Raji (cell line): ENCODE results near the gene SMG5.

ENCODE experiments used
- POLR2A ChIP-seq: IDR thresholded peaks from 2 replicates; pipeline ENCODE4 v1.6.1; 2011; ENCODE audit warnings: low read depth, low read length, control low read depth; ENCODE audit not compliant: insufficient read depth

SMG5 gene

GRCh38 chr1:156238248-156238647 lies 44.4 kb downstream of the SMG5 start:
- no peak for TF ChIP-seq POLR2A

- no peak for TF ChIP-seq POLR2A
These were observed 46.5 kb downstream of the SMG5 start for GRCh38 chr1:156236164-156236563.

- no peak for TF ChIP-seq POLR2A
These were observed 49.0 kb downstream of the SMG5 start for GRCh38 chr1:156233426-156234127.

- no peak for TF ChIP-seq POLR2A
These were observed 50.3 kb downstream of the SMG5 start for GRCh38 chr1:156232201-156232894.

DNA sequence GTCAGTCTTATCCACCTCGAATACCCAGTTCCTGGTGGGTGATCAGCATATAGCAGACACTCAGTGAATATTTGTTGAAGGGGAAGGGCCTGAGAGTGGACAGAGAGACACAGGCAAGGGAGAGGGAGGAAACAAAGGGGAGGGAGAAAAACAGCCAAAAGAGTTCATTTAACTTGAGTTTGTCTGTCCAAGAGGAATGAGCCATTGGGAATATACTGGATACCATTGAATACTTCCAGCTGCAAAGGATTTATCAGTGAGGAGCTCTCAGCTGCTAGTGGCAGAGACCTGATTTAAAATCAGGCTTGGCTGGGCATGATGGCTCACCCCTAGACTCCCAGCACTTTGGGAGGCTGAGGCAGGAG lies 52.2 kb downstream of the SMG5 start:
- no peak for TF ChIP-seq POLR2A

- no peak for TF ChIP-seq POLR2A
These were observed 52.7 kb downstream of the SMG5 start for GRCh38 chr1:156229809-156230472.

- TF ChIP-seq POLR2A: no peak
These were observed 54.1 kb downstream of the SMG5 start for GRCh38 chr1:156228501-156228900.

DNA sequence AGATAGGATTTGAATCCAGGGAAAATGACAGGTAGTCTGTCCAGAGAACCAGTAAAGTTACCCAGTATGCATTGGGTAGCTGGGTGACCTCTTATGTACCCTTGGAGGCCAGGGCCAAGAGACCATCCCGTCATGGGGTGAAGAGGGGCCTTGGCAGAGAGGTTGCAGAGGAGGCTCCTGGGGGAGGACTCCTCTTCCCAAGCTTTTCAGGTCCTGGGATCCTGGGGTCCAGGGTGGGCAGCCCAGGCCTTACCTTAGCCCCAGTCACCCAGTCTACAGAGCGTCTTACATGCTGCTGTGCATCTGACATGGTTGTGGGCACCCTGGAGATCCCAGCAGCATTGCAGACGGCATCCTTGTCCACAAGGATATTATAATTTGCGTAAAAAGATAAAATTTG lies 55.8 kb downstream of the SMG5 start:
- no peak for TF ChIP-seq POLR2A

DNA sequence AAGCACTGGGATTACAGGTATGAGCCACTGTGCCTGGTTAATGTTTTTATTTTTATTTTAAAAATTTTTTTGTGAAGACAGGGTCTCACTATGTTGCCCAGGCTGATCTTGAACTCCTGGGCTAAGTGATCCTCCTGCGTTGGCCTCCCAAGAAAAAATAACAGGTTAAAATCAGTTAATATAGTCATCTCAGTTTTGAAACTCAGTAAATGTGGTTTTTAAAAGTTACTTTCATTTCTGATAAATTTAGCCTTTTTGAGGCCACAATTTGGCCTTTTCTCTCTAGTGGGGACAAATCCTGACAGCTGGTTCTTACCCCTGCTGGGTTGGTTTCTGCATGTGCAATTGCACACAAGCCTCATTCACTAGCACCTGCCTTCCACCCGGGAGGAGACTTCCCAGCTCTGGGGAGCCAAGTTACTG lies 56.5 kb downstream of the SMG5 start:
- no peak for TF ChIP-seq POLR2A

GRCh38 chr1:156225677-156226014 lies 57.0 kb downstream of the SMG5 start:
- no peak for TF ChIP-seq POLR2A

- TF ChIP-seq POLR2A: no peak
These were observed 60.5 kb downstream of the SMG5 start for GRCh38 chr1:156221986-156222692.

- TF ChIP-seq POLR2A: no peak
These were observed 62.4 kb downstream of the SMG5 start for GRCh38 chr1:156220226-156220625.

DNA sequence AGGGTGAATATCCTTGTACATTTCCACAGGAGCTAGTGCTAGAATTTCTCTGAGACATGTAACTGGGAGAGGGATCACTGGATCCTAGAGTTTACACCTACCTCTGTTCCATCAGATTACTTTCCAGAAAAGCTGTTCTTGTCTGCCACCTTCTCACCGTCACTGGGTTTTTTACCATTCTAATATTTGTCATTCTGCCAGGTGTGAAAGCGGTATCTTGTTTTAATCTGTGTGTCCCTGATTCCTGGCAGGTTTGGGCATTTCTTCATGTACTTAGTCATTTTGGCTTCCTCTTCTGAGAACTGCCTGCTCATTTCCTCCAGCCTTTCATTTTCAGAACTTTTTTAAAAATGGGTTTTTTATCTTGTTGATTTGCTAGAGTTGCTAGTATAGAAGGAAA lies 64.8 kb downstream of the SMG5 start:
- TF ChIP-seq POLR2A: no peak

DNA sequence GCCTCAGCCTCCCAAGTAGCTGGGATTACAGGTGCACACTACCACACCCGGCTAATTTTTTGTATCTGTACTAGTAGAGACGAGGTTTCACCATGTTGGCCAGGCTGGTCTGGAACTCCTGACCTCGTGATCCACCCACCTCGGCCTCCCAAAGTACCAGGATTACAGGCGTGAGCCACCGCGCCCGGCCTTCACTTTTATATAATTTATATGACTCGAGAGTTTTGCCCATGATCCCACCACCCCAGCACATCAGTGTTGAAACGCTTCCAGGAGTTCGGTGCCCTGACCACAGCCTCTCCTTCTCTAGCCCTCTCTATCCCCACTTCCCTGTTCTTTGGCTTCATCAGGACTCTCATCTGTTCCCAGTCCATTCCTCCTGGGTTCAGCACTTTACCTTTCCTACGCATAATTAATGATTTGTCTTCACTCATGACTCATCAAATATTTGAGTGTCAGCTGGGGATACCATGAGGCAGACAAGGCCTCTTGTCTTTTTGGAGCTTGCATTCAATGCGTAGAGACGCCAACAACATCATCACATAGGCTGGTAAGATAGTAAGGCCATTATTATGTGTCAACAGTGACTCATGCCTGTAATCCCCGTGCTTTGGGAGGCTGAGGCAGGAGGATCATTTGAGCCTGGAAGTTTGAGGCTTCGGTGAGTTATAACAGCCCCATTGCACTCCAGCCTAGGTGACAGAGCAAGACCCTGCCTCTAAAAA lies 68.4 kb downstream of the SMG5 start:
- no peak for TF ChIP-seq POLR2A

DNA sequence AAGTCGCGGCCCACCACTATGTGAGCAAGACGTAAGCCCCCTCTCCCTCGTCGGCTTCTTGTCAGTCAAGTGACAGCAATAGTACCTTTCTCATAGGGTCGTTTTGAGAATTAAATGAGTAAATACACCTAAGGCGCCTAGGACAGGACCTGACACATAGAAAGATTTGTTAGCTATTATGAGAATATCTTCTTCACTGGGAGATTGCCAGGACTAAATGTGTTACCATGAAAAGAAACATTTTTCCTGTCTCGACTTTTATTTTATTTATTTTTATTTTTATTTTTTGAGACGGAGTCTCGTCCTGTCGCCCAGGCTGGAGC lies 69.0 kb downstream of the SMG5 start:
- TF ChIP-seq POLR2A: no peak
